ENCODE results near the gene FNDC3B. TPM values are rescaled to one million over a fixed set of nuclear protein-coding genes. Genes with fewer than 3 reads are reported as not detected.

Gene FNDC3B
- total RNA-seq, 1 experiment from 2014 or later, result 62.3 TPM

DNA sequence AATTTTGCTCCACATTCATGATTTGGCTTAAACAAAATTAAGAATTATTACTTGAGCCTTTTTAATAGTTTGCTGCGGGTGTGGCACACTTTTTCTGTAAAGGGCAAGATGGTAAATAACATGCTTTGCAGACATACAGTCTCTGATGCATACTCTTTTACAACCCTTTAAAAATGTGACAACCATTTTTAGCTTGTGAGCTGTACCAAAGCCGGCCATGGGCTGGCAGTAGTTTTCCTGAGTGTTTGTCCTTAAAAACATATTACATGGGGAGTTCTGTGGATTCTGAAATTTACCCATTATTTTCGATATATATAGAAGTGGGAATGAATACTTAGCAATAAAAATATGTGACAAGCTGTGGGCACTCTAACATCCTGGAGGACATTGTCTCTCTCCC is 163.4 kb downstream of the FNDC3B start:
- H3K27me3 ChIP-seq, result no peaks in the 10 kb centered on the region
- 0 out of 2 replicates have a peak, but pooled peaks cover 3% of the 10 kb centered on the region for H3K9me3 ChIP-seq (replicated peaks)
- H3K4me3 ChIP-seq, result no peak overlapping the region
- peaks cover 16% of the 10 kb centered on the region for H3K36me3 ChIP-seq
- no peak overlapping the region for H3K27ac ChIP-seq
- DNase-seq, result no peak
- H3K4me1 ChIP-seq, result peaks cover 5% of the 10 kb centered on the region; the same call in 1 of the 2 replicates

- Histone ChIP-seq H3K9me3 (replicated peaks) (0 out of 2 replicates have a peak, but pooled peaks cover 3% of the 10 kb centered on the region), H3K27ac (no peak overlapping the region), H3K27me3 (no peaks in the 10 kb centered on the region), H3K36me3 (peaks cover 16% of the 10 kb centered on the region), H3K4me1 (peaks cover 5% of the 10 kb centered on the region; the same call in 1 of the 2 replicates), H3K4me3 (no peak overlapping the region)
- DNase-seq, result no peak
Measured at GRCh38 chr3:172203522-172204258, 164.3 kb downstream of the FNDC3B start.

DNA sequence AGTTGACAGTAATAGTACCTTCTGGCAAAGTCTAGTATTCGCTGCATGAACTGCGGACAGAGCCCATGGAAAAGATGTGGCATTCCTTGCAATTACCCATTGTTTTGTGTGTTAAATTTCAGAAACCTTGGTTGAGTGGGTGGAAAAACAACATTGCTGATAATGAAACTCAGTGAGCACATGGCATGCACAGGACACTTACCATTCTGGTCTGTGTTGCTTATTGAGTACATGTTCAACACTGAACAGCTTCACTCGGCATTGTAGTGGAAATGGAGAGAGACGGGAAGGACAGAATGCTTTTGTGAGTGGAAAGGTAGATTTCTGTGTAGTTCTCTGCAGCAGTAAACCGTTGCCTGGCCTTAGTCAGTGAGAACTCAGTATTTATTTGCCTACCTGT is 165.3 kb downstream of the FNDC3B start:
- H3K4me1 ChIP-seq, result peaks cover 5% of the 10 kb centered on the region; the same call in 1 of the 2 replicates
- H3K27ac ChIP-seq, result no peak overlapping the region

GRCh38 chr3:172208586-172209332 is 169.4 kb downstream of the FNDC3B start:
- DNase-seq, result no peak
- Histone ChIP-seq H3K27ac (no peak overlapping the region), H3K9me3 (replicated peaks) (no peaks in the 10 kb centered on the region), H3K4me3 (no peak overlapping the region), H3K36me3 (peaks cover 21% of the 10 kb centered on the region), H3K27me3 (no peaks in the 10 kb centered on the region), H3K4me1 (no peaks in the 10 kb centered on the region)

More for the DNA sequence above, 165.3 kb downstream of the FNDC3B start:
- H3K27me3 ChIP-seq, result no peaks in the 10 kb centered on the region
- 0 out of 2 replicates have a peak, but pooled peaks cover 3% of the 10 kb centered on the region for H3K9me3 ChIP-seq (replicated peaks)
- H3K36me3 ChIP-seq, result peaks cover 12% of the 10 kb centered on the region
- no peak for DNase-seq
- no peak overlapping the region for H3K4me3 ChIP-seq

GRCh38 chr3:172209333-172210321 is 170.2 kb downstream of the FNDC3B start:
- Histone ChIP-seq H3K9me3 (replicated peaks) (no peaks in the 10 kb centered on the region), H3K27ac (no peak overlapping the region), H3K4me1 (no peaks in the 10 kb centered on the region), H3K27me3 (no peaks in the 10 kb centered on the region), H3K4me3 (no peak overlapping the region), H3K36me3 (peaks cover 16% of the 10 kb centered on the region)
- no peak for DNase-seq

DNA sequence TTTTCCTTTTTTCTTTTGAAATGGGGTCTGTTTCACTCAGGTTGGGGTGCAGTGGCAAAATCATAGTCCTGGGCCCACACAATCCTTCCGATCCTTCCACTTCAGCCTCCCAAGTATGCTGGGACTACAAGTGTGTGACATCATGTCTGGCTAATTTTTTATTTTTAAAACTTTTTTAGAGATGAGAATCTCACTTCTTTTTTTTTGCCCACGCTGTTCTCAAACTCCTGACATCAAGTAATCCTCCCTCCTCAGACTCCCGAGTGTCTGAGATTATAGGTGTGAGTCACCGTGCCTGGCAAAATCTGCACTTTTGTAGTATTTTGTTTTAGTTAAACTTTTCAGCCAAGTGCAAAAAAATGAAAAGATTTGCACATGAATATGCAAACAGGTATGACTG is 171.0 kb downstream of the FNDC3B start:
- no peaks in the 10 kb centered on the region for H3K27me3 ChIP-seq
- DNase-seq, result no peak
- no peaks in the 10 kb centered on the region for H3K4me1 ChIP-seq
- H3K36me3 ChIP-seq, result peaks cover 15% of the 10 kb centered on the region
- H3K9me3 ChIP-seq (replicated peaks), result no peaks in the 10 kb centered on the region
- H3K4me3 ChIP-seq, result no peak overlapping the region
- no peak overlapping the region for H3K27ac ChIP-seq

- H3K4me3 ChIP-seq, result no peak overlapping the region
- DNase-seq, result no peak
- no peaks in the 10 kb centered on the region for H3K4me1 ChIP-seq
- H3K36me3 ChIP-seq, result peaks cover 15% of the 10 kb centered on the region; the same call in 1 of the 2 replicates
- H3K9me3 ChIP-seq (replicated peaks), result no peaks in the 10 kb centered on the region
- H3K27ac ChIP-seq, result no peak overlapping the region
- H3K27me3 ChIP-seq, result no peaks in the 10 kb centered on the region
Measured at GRCh38 chr3:172211123-172211522, 171.7 kb downstream of the FNDC3B start.

- H3K27me3 ChIP-seq, result no peaks in the 10 kb centered on the region
- H3K36me3 ChIP-seq, result 0 out of 2 replicates have a peak, but pooled peaks cover 12% of the 10 kb centered on the region
- no peaks in the 10 kb centered on the region for H3K9me3 ChIP-seq (replicated peaks)
- H3K27ac ChIP-seq, result no peak overlapping the region
- H3K4me3 ChIP-seq, result no peak overlapping the region
- H3K4me1 ChIP-seq, result peaks cover 15% of the 10 kb centered on the region
- DNase-seq, result no peak
Measured at GRCh38 chr3:172213200-172213599, 173.8 kb downstream of the FNDC3B start.

GRCh38 chr3:172213904-172214303 is 174.5 kb downstream of the FNDC3B start:
- Histone ChIP-seq H3K36me3 (0 out of 2 replicates have a peak, but pooled peaks cover 12% of the 10 kb centered on the region), H3K4me1 (peaks cover 22% of the 10 kb centered on the region), H3K4me3 (no peak overlapping the region), H3K27ac (no peak overlapping the region), H3K27me3 (no peaks in the 10 kb centered on the region), H3K9me3 (replicated peaks) (no peaks in the 10 kb centered on the region)
- no peak for DNase-seq

- H3K36me3 ChIP-seq, result peaks cover 12% of the 10 kb centered on the region; the same call in 1 of the 2 replicates
- H3K27me3 ChIP-seq, result no peaks in the 10 kb centered on the region
- peaks cover 22% of the 10 kb centered on the region for H3K4me1 ChIP-seq
- H3K27ac ChIP-seq, result no peak overlapping the region
- DNase-seq, result no peak
- no peaks in the 10 kb centered on the region for H3K9me3 ChIP-seq (replicated peaks)
- no peak overlapping the region for H3K4me3 ChIP-seq
Measured at GRCh38 chr3:172216267-172216666, 176.9 kb downstream of the FNDC3B start.

GRCh38 chr3:172216911-172217310 is 177.5 kb downstream of the FNDC3B start:
- Histone ChIP-seq H3K4me3 (no peak overlapping the region), H3K4me1 (peaks cover 22% of the 10 kb centered on the region), H3K9me3 (replicated peaks) (no peaks in the 10 kb centered on the region), H3K27ac (no peak overlapping the region), H3K27me3 (no peaks in the 10 kb centered on the region), H3K36me3 (peaks cover 10% of the 10 kb centered on the region; the same call in 1 of the 2 replicates)
- DNase-seq, result peak in 1 of 2 experiments; percentile 12

GRCh38 chr3:172217877-172218276 is 178.5 kb downstream of the FNDC3B start:
- DNase-seq, result no peak
- Histone ChIP-seq H3K9me3 (replicated peaks) (no peaks in the 10 kb centered on the region), H3K27ac (no peak overlapping the region), H3K27me3 (no peaks in the 10 kb centered on the region), H3K4me1 (peaks cover 22% of the 10 kb centered on the region), H3K36me3 (peaks cover 2% of the 10 kb centered on the region; the same call in 1 of the 2 replicates), H3K4me3 (no peak overlapping the region)

DNA sequence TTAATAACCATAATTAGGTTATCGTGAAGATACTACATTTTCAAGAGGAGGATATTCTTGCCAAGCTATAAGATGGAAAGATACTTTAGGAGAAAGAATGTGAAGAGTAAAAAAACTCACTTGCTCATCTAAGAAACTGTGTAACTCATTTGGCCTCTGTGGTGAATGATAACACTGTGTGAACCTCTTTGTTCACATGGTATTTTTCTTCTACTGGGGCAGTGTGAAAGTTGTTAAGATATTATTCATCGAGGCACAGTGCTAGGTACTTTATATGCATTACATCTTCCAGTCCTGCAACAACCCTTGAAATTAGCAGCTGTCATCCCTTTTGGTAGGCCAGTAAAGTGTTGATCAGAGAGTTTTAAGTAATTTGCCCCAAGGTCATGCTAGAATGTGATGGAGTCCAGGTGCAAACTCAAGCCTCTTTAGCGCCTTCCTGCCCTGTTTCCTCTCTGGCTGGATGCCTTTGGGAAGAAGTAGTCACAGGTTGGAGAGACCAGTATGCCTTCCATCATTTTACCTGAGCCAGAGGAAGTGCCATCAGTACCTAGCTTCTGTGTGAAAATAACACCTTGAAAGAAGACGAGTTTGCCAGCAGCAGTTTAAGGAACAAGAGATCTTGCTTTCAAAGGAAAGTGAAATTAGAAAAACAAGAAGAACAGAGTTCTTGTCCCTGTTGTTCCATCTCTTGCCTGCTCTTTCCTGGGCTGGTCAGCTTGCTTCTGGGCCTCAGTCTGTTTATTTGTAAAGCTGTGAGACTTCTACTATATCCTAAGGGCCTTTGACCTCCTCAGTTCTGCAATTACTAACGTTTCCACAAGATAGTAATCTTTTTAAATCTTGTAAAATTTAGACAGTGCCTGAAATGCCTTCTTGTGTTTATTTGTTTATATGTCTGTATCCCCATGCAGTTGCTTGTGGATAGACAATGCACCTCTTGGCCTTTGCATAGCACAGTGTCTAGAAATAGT is 179.3 kb downstream of the FNDC3B start:
- peak in 1 of 2 experiments; percentile 25 for DNase-seq
- H3K4me1 ChIP-seq, result peaks cover 22% of the 10 kb centered on the region
- no peak overlapping the region for H3K27ac ChIP-seq
- H3K36me3 ChIP-seq, result no peaks in the 10 kb centered on the region; the same call in 1 of the 2 replicates
- no peak overlapping the region for H3K4me3 ChIP-seq
- no peaks in the 10 kb centered on the region for H3K27me3 ChIP-seq
- H3K9me3 ChIP-seq (replicated peaks), result no peaks in the 10 kb centered on the region
